HepG2 (cell line): ENCODE results near the gene IDH3G. TPM values are rescaled to one million over a fixed set of nuclear protein-coding genes. Genes with fewer than 3 reads are reported as not detected.

Experiments
- ATAC-seq: fragments of 200-7000 bp; cut with Tn5 transposase; 3 replicates; pipeline ENCODE4 v1.9.1; 2020; ENCODE audit warnings: mild to moderate bottlenecking, moderate library complexity
- BruUV-seq: library from RNA; stranded (reverse); fragments of 400-500 nt; replicated peaks from 2 replicates; lab custom pipeline; 2021; lab: Mats Ljungman, UMichigan
- CTCF ChIA-PET: fragments of 300-600 bp; formaldehyde crosslinking; extraction: SDS; loops from one replicate; lab custom pipeline; 2021; ENCODE audit warnings: low total read pairs, inconsistent platforms, low intra/inter-chr PET ratio; lab: Yijun Ruan, JAX
- POLR2A ChIA-PET: fragments of 350-600 bp; sonication (Branson Sonifier 250); formaldehyde crosslinking; loops from one replicate; lab custom pipeline; 2020; ENCODE audit warnings: antibody characterized with exemption, inconsistent platforms; lab: Yijun Ruan, JAX
- DNase-seq: peaks from one replicate; pipeline ENCODE4 v3.0.0-alpha.2; 2015; ENCODE audit warnings: low spot score
- FAIRE-seq: peaks from 3 replicates; lab custom pipeline; 2011; peaks lifted over from hg19 to GRCh38; lab: Jason Lieb, UNC
- H2AFZ ChIP-seq: one replicate; pipeline ENCODE4 v1.6.1; 2011; ENCODE audit warnings: low read length, inconsistent platforms
- H3K27ac ChIP-seq: fragments of 300-600 bp; 3 replicates; pipeline ENCODE4 v1.8.0; 2011; ENCODE audit warnings: mixed run types, mild to moderate bottlenecking, mixed read lengths, low read length, inconsistent platforms; ENCODE audit not compliant: insufficient read depth; ENCODE audit errors: extremely low read length
- H3K27me3 ChIP-seq, 2 experiments: fragments of 200-600 bp in 1 of 2; 2 replicates in 1 of 2; 3 replicates in 1 of 2; pipeline versions ENCODE4 v1.6.0 to v1.8.0; 2011; ENCODE audit warnings: low read length in 2 of 2, mild to moderate bottlenecking in 2 of 2, moderate library complexity in 2 of 2, inconsistent platforms in 1 of 2; ENCODE audit not compliant: insufficient read depth in 2 of 2, control insufficient read depth in 1 of 2
- H3K36me3 ChIP-seq, 2 experiments: fragments of 200-600 bp in 1 of 2; replicated peaks in 1 of 2; 2 replicates in 1 of 2; 3 replicates in 1 of 2; pipeline versions ENCODE4 v1.5.1 to v1.8.0; 2011; ENCODE audit warnings: low read length in 2 of 2, inconsistent platforms in 1 of 2; ENCODE audit not compliant: insufficient read depth in 2 of 2, control insufficient read depth in 1 of 2
- H3K4me1 ChIP-seq: 2 replicates; pipeline ENCODE4 v1.5.1; 2012; ENCODE audit warnings: low read length, inconsistent platforms; ENCODE audit not compliant: insufficient read depth
- H3K4me2 ChIP-seq: 2 replicates; pipeline ENCODE4 v1.6.0; 2011; ENCODE audit warnings: low read depth, low read length, inconsistent platforms
- H3K4me3 ChIP-seq, 3 experiments: fragments of 200-600 bp in 1 of 3; sonication (generic), shearing (Covaris generic) in 1 of 3; replicated peaks in 1 of 3; 2 replicates each; pipeline ENCODE4 v1.5.1; 2011 to 2016; ENCODE audit warnings: low read length in 3 of 3, inconsistent platforms in 2 of 3, low read depth in 2 of 3, mild to moderate bottlenecking in 2 of 3, control low read depth in 1 of 3, mixed read lengths in 1 of 3; ENCODE audit not compliant: insufficient read depth in 1 of 3
- H3K79me2 ChIP-seq: one replicate; pipeline ENCODE4 v1.6.1; 2011; ENCODE audit warnings: low read length, inconsistent platforms; ENCODE audit not compliant: insufficient read depth
- H3K9ac ChIP-seq: 2 replicates; pipeline ENCODE4 v1.6.0; 2011; ENCODE audit warnings: mild to moderate bottlenecking, low read depth, low read length, inconsistent platforms; ENCODE audit not compliant: insufficient read depth
- H3K9me3 ChIP-seq: 2 replicates; pipeline ENCODE4 v1.5.1; 2012; ENCODE audit warnings: mild to moderate bottlenecking, low read length
- H4K20me1 ChIP-seq: 2 replicates; pipeline ENCODE4 v1.6.0; 2011; ENCODE audit warnings: inconsistent platforms, mild to moderate bottlenecking, low read length, moderate library complexity; ENCODE audit not compliant: insufficient read depth
- AGO2 ChIP-seq: fragments of 200-400 bp; formaldehyde crosslinking; optimal IDR thresholded peaks from 2 replicates; pipeline ENCODE3; 2017; ENCODE audit warnings: mild to moderate bottlenecking, low read depth, low read length, moderate library complexity
- CERS6 ChIP-seq: sonication (generic); formaldehyde crosslinking; IDR thresholded peaks from 2 replicates; pipeline ENCODE4 v1.5.0; 2020; ENCODE audit warnings: missing genetic modification reagents
- GATA4 ChIP-seq: sonication (generic); IDR thresholded peaks from 2 replicates; pipeline ENCODE4 v1.6.1; 2016; ENCODE audit warnings: antibody characterized with exemption, low read depth, borderline replicate concordance
- HINFP ChIP-seq: sonication (generic); formaldehyde crosslinking; IDR thresholded peaks from 2 replicates; pipeline ENCODE4 v1.4.0; 2020; ENCODE audit warnings: low read depth, mild to moderate bottlenecking, missing genetic modification reagents
- MAFG ChIP-seq: sonication (generic); formaldehyde crosslinking; IDR thresholded peaks from 2 replicates; pipeline ENCODE4 v1.5.1; 2020; ENCODE audit warnings: mild to moderate bottlenecking, missing genetic modification reagents
- MAX ChIP-seq: IDR thresholded peaks from 2 replicates; pipeline ENCODE4 v1.6.1; 2012; ENCODE audit warnings: inconsistent platforms
- NCOR1 ChIP-seq: fragments of 200-600 bp; sonication (generic); IDR thresholded peaks from 2 replicates; pipeline ENCODE4 v1.7.0; 2017; ENCODE audit warnings: antibody characterized with exemption, low read length, borderline replicate concordance
- NFIB ChIP-seq: sonication (generic); formaldehyde crosslinking; IDR thresholded peaks from 2 replicates; pipeline ENCODE4 v1.9.0; 2021; ENCODE audit warnings: missing genetic modification reagents, mild to moderate bottlenecking, borderline replicate concordance
- PHF8 ChIP-seq: sonication (generic); formaldehyde crosslinking; IDR thresholded peaks from 2 replicates; pipeline ENCODE4 v1.5.0; 2020; ENCODE audit warnings: missing genetic modification reagents
- PITX1 ChIP-seq: sonication (generic); formaldehyde crosslinking; IDR thresholded peaks from 2 replicates; pipeline ENCODE4 v1.5.1; 2020; ENCODE audit warnings: mild to moderate bottlenecking, missing genetic modification reagents
- POGZ ChIP-seq: sonication (generic); formaldehyde crosslinking; IDR thresholded peaks from 2 replicates; pipeline ENCODE4 v1.4.0; 2020; ENCODE audit warnings: mild to moderate bottlenecking, missing genetic modification reagents
- RXRB ChIP-seq: IDR thresholded peaks from 2 replicates; pipeline ENCODE4 v1.6.1; 2016; ENCODE audit warnings: borderline replicate concordance, missing genetic modification reagents, missing compliant biosample characterization
- ZNF883 ChIP-seq: sonication (generic); formaldehyde crosslinking; IDR thresholded peaks from 2 replicates; pipeline ENCODE4 v1.5.1; 2020; ENCODE audit warnings: mild to moderate bottlenecking, missing genetic modification reagents; ENCODE audit errors: not compliant biosample characterization
- WGBS: methylation state at CpG from one replicate; pipeline ENCODE4 v1.1.6; 2017; ENCODE audit warnings: low lambda C conversion rate; 5-methylcytosine and 5-hydroxymethylcytosine counted together
- in situ Hi-C: cut with HindIII; loops from 2 replicates; pipeline ENCODE4 v1.10.0; 2017; ENCODE audit warnings: low pct_unique_long_range_greater_than_20kb; ENCODE audit not compliant: extremely low pct_ligation_motif_present
- intact Hi-C: fragments of 100-400 bp; cut with micrococcal nuclease; formaldehyde crosslinking; loops from one replicate; pipeline ENCODE4 v1.10.0; 2022; ENCODE audit not compliant: unreplicated experiment
- polyA plus RNA-seq, 8 experiments: library from polyadenylated mRNA; depleted of rRNA in 3 of 8; stranded (reverse) in 7 of 8; unstranded in 1 of 8; fragments of >200 nt; fragmentation: Illumina TruSeq in 4 of 8; extraction: Trizol in 4 of 8; gene quantifications; 2 replicates each; pipeline versions ENCODE4 v1.2.1 to v1.2.3, GENCODE V29; 2011 to 2016; ENCODE audit warnings: low read depth in 4 of 8, missing spikeins in 1 of 8, mixed read lengths in 1 of 8; ENCODE audit not compliant: insufficient read depth in 1 of 8
- total RNA-seq, 5 experiments: library from RNA; depleted of rRNA; stranded (reverse); fragments of >200 nt; fragmentation: Illumina TruSeq; extraction: Trizol; gene quantifications; 2 replicates each; pipeline ENCODE4 v1.2.3, GENCODE V29; 2016; ENCODE audit warnings: low read depth in 1 of 5
- TF ChIP-seq, protein P1 (sequence below): sonication (generic); formaldehyde crosslinking; IDR thresholded peaks from 2 replicates; pipeline ENCODE4 v1.4.0; 2020; ENCODE audit warnings: missing genetic modification reagents, mild to moderate bottlenecking, borderline replicate concordance
- TF ChIP-seq, protein P2 (sequence below), 2 experiments: sonication (generic) in 1 of 2; formaldehyde crosslinking in 1 of 2; IDR thresholded peaks; 2 replicates each; pipeline versions ENCODE4 v1.5.1 to v1.6.1; 2011 to 2020; ENCODE audit warnings: borderline replicate concordance in 1 of 2, low read depth in 1 of 2, low read length in 1 of 2, mild to moderate bottlenecking in 1 of 2, missing genetic modification reagents in 1 of 2, moderate library complexity in 1 of 2
- TF ChIP-seq, protein P3 (sequence below): sonication (generic); formaldehyde crosslinking; IDR thresholded peaks from 2 replicates; pipeline ENCODE4 v1.8.1; 2023; ENCODE audit warnings: mild to moderate bottlenecking, missing genetic modification reagents, borderline replicate concordance

The IDH3G gene
- total and polyA plus RNA-seq, 2 of the 13 experiments (the other 11 are each of a cell fraction or from before 2014, with no cell fraction given), result 18.7 to 35.5 TPM

GRCh38 chrX:153807976-153808375, 13.8 kb upstream of the IDH3G start:
- Histone ChIP-seq H3K27ac (no peak overlapping the region), H3K4me1 (no peaks in the 10 kb centered on the region), H3K4me2 (no peak overlapping the region), H3K79me2 (no peaks in the 10 kb centered on the region), H3K27me3 (peaks cover 3 to 40% of the 10 kb centered on the region in 2 experiments; a peak in 3 of 5 replicates), H3K9me3 (no peaks in the 10 kb centered on the region), H3K36me3 (no peaks in the 10 kb centered on the region), H4K20me1 (no peaks in the 10 kb centered on the region), H3K4me3 (no peak overlapping the region), H3K9ac (no peak overlapping the region), H2AFZ (no peak overlapping the region)
- 50% methylated on average over 1 of the region's 19 CpGs for WGBS
- POLR2A ChIA-PET, result no interaction called here
- no TSS peak for BruUV-seq
- DNase-seq, result no peak
- no peak for FAIRE-seq
- intact Hi-C loops (no loop called here), in situ Hi-C loops (no loop called here)
- CTCF ChIA-PET, result no interaction called here
- ATAC-seq, result no peak
- TF ChIP-seq, protein P1, sequence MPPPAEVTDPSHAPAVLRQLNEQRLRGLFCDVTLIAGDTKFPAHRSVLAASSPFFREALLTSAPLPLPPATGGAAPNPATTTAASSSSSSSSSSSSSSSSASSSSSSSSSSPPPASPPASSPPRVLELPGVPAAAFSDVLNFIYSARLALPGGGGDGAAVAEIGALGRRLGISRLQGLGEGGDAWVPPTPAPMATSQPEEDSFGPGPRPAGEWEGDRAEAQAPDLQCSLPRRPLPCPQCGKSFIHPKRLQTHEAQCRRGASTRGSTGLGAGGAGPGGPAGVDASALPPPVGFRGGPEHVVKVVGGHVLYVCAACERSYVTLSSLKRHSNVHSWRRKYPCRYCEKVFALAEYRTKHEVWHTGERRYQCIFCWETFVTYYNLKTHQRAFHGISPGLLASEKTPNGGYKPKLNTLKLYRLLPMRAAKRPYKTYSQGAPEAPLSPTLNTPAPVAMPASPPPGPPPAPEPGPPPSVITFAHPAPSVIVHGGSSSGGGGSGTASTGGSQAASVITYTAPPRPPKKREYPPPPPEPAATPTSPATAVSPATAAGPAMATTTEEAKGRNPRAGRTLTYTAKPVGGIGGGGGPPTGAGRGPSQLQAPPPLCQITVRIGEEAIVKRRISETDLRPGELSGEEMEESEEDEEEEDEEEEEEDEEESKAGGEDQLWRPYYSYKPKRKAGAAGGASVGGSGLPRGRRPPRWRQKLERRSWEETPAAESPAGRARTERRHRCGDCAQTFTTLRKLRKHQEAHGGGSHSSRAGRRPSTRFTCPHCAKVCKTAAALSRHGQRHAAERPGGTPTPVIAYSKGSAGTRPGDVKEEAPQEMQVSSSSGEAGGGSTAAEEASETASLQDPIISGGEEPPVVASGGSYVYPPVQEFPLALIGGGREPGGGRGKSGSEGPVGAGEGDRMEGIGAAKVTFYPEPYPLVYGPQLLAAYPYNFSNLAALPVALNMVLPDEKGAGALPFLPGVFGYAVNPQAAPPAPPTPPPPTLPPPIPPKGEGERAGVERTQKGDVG (CRISPR knock-in tag), result no peak
- TF ChIP-seq, protein P2, sequence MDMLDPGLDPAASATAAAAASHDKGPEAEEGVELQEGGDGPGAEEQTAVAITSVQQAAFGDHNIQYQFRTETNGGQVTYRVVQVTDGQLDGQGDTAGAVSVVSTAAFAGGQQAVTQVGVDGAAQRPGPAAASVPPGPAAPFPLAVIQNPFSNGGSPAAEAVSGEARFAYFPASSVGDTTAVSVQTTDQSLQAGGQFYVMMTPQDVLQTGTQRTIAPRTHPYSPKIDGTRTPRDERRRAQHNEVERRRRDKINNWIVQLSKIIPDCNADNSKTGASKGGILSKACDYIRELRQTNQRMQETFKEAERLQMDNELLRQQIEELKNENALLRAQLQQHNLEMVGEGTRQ (IDR thresholded peaks at IDR 0.05; ENCODE audit: low read depth, low read length), result no peak
- TF ChIP-seq, protein P2 (CRISPR knock-in tag; IDR thresholded peaks at IDR 0.05; ENCODE audit: borderline replicate concordance), result no peak
- TF ChIP-seq, protein P3, sequence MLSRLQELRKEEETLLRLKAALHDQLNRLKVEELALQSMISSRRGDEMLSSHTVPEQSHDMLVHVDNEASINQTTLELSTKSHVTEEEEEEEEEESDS (CRISPR knock-in tag), result no peak
- TF ChIP-seq NCOR1, result no peak
- TF ChIP-seq PITX1 (CRISPR knock-in tag), result no peak
- TF ChIP-seq AGO2, result no peak
- no peak for TF ChIP-seq MAFG (CRISPR knock-in tag)
- no peak for TF ChIP-seq POGZ (CRISPR knock-in tag)
- TF ChIP-seq RXRB (CRISPR knock-in tag), result no peak
- TF ChIP-seq ZNF883 (CRISPR knock-in tag), result no peak
- TF ChIP-seq NFIB, result no peak
- no peak for TF ChIP-seq CERS6 (CRISPR knock-in tag)
- no peak for TF ChIP-seq MAX
- no peak for TF ChIP-seq GATA4
- no peak for TF ChIP-seq HINFP (CRISPR knock-in tag)
- no peak for TF ChIP-seq PHF8
